GM23338 (cell line): ENCODE measurements around the gene PER1.

Experiments used
- CTCF ChIP-seq, 2 experiments: fragments of 200-600 bp in 1 of 2; sonication (generic) in 1 of 2; conservative IDR thresholded peaks; 2 replicates each; pipeline versions ENCODE4 v1.5.1 to v1.6.1; 2016 to 2017; ENCODE audit warnings: antibody characterized with exemption in 2 of 2, low read depth in 2 of 2, mild to moderate bottlenecking in 2 of 2, moderate library complexity in 1 of 2
- REST ChIP-seq: IDR thresholded peaks from one replicate; pipeline ENCODE4 v1.6.1; 2018; ENCODE audit warnings: antibody characterized with exemption; ENCODE audit not compliant: unreplicated experiment

- no peak for TF ChIP-seq REST
- no peak for TF ChIP-seq CTCF (conservative IDR thresholded peaks at IDR 0.05; ENCODE audit: low read depth in 2 of 2)
Measured at GRCh38 chr17:8138374-8138671, 13.9 kb downstream of the PER1 start.
